MV-4-11 (cell line): ENCODE measurements around the gene EIF2AK2.
"Not testable (repeated sequence)": the region's sequence is repeated elsewhere in the genome, so short reads cannot be mapped to it uniquely, and the experiment has no call there.

Experiments
- DNase-seq: peaks from one replicate; lab custom pipeline; 2025; lab: John Stamatoyannopoulos, UW

EIF2AK2 gene

DNA sequence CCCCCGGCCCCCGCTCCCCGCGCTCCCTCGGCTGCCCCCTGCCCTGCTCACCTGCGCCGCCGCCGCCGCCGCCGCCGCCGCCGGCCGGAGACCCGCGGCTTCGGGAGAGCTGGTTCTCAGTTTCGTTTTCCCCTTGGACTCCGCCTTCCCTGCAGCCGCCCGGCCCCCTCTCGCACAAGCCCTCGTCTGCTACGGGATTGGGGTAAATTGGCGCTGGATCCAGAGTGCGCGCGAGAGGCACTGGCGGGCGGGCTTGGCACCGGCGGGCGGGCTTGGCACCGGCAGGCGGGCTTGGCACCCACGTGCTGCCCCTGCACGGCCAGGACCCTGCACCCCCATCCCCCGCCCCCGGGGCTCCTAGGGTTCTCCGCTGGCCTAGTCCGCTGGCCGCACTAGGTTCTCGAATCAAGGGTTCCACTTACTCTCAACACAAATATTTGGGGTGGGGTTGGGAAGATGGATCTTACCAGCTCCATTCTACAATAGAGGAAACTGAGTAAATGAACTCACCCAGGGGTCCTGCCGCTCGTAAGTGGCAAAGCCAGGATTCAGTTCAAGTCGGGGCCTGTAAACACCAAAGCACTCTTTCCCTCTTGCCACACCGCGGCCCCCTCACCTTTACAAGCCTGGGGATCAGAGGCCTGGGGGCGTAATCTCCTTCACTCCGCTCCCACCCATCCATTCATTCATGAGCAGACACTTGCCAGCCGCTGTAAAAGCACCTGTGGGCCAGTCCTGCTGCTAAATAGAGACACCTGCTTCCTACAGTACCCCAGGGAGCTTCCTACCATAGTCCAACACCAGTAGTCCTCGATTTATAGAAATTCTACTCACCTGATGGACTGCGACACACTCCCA is at the start of gene EIF2AK2:
TSS of gene EIF2AK2 (minus strand) at position 124 of the 858 bp plus-strand sequence. CDS start 9,174 bp downstream, outside the sequence.
- DNase-seq: peak; percentile 64

DNA sequence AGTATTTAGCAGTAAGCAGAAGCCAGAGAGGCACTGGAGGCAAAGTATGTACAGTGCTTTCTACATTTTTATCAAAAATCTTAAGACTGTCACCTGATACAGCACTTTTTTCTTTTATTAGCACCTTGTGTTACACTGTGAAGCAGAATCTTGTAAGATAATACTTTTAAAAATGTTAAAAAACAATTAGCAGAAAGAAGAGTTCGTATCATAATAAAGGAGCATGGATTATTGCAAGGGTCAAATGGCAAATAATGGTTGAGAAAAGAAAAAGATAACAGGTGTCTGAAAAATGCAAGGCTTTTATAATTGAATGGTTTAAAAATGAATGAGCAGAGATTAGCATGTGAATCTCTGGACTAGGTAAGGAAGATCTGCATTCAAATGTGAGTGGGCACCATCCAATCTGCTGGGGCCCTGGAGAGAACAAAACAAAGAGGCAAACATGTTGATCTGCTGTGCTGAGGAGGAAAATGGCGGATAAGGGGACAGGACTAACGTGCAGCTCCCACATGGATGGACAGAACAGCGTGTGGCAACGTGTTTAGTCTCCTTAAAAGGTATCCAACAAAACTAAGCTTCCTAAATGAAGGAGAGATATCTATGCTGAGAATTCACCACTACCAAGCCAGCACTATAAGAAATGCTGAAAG is 49.0 kb upstream of the EIF2AK2 start:
- DNase-seq: no peak

DNA sequence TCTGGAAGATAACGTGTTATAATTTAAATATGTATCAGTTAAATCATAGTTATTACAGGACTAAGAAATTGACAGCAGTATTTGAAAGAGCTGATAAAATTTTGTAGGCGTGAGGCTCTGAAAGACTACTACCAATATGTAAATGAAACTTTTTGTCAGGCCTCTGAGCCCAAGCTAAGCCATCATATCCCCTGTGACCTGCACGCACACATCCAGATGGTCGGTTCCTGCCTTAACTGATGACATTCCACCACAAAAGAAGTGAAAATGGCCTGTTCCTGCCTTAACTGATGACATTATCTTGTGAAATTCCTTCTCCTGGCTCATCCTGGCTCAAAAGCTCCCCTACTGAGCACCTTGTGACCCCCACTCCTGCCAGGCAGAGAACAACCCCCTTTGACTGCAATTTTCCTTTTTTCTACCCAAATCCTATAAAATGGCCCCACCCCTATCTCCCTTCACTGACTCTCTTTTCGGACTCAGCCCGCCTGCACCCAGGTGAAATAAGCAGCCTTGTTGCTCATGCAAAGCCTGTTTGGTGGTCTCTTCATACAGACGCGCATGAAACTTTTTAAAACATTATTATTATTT is 48.4 kb upstream of the EIF2AK2 start:
- not testable (repeated sequence) for DNase-seq

DNA sequence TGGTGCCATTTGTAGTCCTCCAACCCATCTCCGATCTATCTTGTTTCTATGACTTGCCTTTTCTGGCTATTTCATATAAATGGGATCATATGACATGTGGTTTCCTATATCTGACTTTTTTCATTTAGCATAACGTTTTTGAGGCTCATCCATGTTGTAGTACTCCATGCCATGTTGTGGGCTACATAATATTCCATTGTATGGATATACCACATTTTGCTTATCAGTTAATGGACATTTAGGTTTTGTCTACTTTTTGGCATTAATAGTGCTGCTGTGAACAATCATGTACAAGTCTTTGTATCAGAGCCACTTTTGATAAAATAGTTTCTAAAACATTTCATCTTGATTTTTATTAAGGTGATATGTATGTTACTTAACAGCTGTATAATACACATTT is 46.9 kb upstream of the EIF2AK2 start:
- DNase-seq: no peak

DNA sequence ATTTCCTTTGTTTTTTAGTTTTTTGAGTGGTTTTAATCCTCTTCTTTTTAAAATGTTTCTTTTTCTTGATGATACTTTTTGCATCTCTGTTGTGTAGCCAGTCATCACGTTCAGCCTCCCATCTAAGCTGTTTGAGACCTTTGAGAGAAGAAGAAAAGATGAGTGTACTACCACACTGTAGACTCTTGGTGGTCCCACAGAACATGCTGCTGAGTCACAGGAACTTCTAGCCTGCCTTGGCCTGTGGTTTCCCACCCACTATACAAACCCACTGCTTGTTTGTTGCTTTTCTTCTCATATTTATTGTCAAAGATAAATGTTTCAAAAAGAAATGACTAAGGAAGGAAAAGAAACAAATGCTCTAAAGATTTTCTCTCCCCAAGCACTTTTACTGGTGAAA is 45.0 kb upstream of the EIF2AK2 start:
- DNase-seq: peak; percentile 44

DNA sequence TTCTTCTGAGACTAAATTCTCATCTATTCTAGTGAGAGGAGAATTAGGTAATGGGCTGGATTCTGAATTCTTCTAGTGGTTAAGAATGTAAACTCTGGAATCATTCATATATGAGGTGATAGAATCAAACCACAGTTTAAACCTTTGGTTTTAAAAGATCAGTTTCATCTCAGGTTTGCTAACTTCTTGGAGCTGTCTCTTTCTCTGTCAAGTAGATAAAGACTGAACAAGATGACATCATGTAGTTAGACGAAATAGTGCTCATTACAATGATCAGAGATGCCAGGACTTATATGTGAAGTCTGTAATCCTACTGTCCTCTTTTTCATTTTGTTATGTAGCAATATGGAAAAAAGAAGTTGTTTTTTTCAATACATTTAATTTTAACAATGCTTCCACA is 44.4 kb upstream of the EIF2AK2 start:
- no peak for DNase-seq

DNA sequence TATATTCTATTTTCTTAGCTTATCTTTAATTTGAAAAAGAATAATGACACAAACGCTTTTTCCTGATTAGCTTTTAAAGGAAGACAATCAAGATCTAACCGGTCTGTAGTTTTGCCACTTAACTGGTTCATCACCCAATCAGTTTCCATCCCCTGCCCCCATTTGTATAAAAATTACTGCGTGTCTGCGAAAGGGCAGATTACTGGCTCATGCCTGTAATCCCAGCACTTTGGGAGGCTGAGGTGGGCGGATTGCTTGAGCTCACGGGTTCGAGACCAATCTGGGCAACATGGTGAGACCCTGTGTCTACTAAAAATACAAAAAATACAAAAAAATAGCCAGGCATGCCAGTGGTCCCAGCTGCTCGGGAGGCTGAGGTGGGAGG is 41.9 kb upstream of the EIF2AK2 start:
- DNase-seq: no peak

DNA sequence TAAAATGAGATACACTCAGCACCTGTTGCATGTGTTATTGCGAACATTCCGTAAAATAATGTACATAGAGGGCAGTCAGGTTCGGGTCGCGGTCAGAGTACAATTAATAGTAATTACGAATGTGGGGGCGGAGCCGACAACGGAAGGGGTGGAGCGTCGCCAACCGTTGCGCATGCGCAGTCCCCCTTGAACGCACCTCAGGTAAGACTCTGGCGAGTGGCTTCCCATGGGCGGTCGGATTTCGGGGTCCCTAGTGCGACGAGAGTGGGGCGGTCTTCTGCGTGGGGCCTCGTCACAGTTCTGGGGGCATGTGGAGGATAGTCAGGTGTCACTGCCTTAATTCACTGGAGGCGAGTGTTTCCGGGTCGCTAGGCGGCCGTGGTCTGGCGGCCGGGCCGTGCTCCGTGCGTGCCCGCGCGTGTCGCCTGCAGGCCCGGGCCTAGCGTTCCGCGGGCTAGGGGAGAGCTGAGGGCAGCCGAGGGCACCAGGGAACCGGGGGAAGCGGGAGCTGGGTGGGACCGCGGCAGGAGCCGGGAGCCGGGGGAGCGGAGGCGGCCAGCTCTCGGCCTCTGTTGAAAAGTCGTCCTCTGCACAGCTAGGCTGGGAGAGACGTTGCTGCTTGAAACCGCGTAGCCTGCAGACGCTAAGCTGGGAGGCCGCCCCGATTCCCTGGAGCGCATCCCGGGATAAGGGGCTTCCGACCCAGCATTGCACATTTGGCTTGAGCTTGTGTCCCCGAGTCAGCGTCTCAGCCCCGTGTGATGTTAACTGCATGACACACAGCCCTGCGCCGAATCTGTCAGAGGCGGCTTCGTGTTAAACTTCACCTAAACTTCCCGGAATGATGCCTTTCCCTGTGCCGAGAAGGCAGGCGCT is 39.8 kb upstream of the EIF2AK2 start, which contains the start of gene CEBPZOS:
TSS of gene CEBPZOS (plus strand) at position 177 of the 876 bp plus-strand sequence. CDS start 3,209 bp downstream, outside the sequence.
- DNase-seq: peak; percentile 69

DNA sequence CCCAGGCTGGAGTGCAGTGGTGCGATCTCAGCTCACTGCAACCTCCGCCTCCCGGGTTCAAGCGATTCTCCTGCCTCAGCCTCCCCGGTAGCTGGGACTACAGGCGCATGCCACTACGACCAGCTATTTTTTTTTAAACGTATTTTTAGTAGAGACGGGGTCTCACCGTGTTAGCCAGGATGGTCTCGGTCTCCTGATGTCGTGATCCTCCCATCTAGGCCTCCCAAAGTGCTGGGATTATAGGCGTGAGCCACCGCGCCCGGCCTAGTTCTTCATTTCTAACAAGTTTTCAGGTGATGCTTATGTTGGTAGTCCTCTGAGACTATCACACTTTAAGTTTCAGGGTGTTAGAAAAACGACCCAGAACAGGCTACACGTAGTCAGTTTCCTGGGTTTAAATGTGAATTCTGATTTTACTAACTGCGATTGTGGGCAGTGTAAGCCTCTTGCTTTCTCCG is 39.1 kb upstream of the EIF2AK2 start:
- not testable (repeated sequence) for DNase-seq

DNA sequence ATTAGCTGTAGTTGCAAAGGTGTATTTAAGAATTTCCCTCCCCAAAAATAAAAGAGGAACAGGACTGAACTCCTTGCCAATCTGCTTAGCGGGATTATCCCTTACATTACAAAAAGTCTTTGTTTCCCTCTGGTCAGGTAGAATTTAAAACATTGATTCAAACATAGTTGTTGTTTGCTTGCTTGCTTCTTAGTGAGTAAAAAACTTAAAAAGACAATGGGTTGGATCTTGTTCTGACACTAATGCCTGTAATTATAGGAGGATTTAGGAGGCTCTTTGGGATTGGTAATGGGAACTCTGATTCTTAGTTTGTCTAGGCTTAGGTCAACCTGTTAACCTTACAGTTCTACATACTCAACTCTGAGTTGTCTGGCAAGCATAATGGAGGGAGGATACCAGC is 35.8 kb upstream of the EIF2AK2 start:
- no peak for DNase-seq

DNA sequence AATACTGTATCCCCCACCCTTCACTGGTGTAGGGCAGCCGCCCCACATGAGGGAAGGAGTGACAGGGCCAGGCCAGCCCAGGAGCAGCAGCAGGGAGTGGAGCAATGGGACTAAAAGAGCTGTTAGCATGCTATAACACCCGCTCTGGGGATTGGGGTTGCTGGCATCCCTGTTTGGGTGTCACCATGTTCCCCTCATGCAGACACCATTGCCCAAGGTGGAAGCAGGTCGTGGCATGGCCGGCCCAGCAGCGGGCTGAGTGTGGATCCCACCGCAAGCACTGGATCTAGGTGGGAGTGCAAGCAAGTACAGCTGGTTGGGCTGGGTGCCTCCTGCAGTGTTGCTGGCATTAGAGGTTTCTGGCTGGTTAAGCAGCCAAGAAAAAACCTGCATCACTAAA is 35.0 kb upstream of the EIF2AK2 start:
- DNase-seq: no peak

DNA sequence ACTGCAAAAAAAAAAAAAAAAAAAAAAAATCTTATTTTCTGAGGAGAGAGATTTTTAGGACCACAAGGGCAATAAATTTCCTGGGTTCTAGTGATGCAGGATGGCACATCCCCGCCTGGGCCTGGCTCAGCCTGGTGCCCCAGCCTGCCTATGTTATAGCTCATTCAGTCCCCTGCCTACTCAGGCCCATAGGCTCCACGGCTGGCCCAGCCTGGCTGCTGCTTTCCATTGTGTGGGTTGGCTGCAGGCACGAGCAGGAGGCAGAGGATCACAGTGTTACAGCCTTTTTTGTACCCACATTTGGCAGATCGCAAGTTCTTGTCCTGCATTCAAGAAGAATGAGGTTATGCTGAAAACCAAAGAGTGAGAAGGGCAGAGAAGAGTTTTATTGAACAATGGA is 34.5 kb upstream of the EIF2AK2 start:
- no peak for DNase-seq

DNA sequence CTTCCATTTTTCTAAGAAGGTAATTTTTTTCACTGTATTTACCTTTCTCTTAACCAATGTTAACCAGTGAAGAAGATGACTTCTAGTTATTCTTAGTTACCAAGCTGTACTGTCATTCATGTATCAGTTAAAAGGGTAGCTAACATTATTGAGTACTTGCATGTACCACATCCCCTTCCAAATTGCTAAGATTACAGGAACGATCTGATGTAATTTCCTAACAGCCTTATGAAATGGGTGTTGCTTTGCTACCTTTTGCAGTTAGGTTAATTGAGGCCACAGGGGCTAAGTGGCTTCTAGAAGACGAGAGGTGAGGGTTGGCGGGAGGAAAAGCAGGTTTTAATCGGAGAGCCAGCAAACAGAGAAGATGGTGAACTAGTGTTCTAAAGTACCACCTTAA is 33.5 kb upstream of the EIF2AK2 start:
- DNase-seq: peak; percentile 34

DNA sequence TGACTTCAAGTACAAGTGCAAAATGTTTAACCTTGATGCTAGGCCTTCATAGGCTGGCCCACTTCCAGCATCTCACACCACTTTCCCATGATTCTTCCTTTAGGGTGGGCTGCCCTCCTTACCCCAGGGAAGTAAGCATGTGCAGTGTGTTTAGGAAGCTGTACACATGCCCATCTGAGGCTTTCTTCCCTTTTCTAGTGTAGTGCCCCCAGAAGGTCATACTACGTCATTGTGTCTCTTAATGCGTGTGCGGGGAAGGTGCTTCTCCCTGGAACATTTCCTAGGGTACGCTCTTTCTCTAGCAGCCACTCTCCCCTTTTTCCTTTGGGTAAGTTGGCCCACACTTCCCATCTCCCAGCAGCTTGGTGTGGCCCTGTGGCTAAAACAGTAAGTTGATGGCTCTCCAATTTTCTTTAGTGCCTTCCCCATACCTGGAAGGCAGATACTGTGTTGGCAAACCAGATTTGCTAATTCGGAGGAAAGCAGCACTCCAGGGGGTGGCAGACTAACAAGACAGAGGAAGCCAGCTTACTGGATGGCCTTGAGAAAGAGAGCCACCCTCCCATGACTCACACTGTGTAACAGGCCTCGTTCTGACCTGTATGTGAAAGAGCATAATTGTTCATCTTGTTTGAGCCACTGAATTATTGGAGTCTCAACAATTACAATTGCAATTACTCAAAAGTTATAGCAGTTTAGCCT is 32.8 kb upstream of the EIF2AK2 start:
- DNase-seq: peak; percentile 81

DNA sequence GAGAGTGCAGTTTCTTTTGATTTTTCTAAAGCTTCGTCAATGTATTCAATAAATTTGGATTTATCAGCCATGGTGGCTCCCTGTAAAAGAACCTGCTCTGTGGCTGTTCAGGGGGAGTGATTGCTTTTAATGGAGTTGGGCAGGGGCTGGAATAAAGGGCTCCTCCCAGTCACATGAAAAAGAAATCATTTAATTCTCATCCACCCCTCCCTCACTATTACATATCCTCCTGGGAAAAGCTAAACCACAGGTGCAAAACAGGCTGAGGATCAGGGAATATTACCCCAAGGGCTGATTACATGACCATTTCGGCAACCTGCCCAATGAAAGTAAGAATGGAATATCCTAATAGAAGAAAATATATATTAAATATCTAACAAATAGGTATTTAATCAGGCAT is 31.8 kb upstream of the EIF2AK2 start, which contains the start of gene SULT6B1:
TSS of gene SULT6B1 (minus strand) at position 101 of the 400 bp plus-strand sequence. CDS start at position 71, 30 bp downstream.
- no peak for DNase-seq

DNA sequence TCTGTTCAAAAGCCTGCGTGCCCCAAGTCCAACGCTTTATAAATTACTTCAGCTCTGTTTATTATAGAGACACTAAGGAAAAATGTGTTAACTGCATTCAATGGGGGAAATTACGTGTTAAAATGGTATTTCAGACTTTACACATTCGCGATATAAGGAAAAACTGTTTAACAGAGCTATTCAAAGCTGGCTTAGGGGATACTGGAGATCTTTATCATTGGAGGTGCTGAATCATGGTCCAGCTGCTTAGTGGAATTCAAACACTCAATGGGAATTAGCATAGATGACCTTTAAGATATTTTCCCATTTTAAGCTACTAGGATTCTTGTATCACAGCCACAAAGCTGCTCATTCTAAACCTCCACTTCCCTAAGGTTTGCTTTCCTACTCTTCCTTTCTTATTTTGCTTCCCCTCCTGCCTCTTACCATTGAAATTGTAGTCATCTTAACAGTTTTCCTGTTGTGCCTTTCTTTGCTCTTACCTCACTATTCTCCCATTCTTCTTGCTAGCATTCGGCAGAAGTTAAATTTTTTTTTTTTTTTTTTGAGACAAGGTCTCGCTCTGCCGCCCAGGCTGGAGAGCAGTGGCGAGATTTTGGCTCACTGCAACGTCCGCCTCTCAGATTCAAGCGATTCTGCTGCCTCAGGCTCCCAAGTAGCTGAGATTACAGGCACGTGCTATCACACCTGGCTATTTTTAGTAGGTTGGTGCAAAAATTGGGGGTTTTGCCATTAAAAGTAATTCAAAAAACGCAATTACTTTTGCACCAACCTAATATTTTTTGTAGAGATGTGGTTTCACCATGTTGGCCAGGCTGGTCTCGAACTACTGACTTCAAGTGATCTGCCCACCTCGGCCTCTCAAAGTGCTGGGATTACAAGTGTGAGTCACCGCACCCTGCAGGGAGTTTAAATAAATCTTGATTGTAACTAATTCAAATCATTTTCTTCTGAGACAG is 25.2 kb upstream of the EIF2AK2 start:
- no peak for DNase-seq

DNA sequence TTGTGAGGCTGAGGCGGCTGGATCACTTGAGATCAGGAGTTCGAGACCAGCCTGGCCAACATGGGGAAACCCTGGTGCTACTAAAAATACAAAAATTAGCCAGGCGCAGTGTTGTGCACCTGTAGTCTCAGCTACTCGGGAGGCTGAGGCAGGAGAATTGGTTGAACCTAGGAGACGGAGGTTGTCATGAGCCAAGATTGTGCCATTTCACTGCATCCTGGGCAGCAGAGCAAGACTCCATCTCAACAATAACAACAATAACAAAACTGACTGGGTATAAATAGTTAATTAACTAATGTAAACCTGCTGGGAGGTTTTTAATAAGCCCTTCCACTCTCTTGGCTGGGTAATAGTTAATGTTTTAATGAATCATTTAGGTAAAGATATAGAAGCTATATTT is 23.9 kb upstream of the EIF2AK2 start:
- DNase-seq: no peak

DNA sequence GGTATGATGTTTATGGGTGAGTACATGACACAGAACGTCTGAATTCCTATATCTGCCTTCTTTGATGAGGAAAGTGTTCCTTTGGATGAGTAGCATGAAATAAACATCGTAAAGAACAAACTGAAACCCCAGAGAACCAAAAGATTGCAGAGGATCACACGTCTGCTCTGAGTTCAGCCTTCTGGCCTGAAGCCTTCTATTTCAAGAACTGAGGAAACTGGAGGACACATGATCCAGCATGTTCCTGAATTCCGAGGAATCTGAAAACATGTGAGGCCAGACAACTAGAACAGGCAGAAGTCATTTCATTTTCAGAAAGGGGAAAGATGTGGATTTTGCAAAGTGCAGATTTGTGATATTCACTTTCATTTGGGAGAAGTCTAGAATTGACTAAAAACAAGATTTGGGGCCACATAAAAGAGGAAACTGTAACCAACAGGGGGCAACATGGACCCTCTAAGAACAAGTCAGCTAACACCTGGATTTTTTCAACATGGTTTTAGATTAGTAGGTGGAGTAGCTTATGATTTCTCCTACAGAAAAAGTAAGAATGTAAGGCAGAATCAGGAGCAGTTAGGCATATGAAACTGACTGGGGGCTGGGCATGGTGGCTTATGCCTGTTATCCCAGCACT is 23.3 kb upstream of the EIF2AK2 start:
- no peak for DNase-seq

DNA sequence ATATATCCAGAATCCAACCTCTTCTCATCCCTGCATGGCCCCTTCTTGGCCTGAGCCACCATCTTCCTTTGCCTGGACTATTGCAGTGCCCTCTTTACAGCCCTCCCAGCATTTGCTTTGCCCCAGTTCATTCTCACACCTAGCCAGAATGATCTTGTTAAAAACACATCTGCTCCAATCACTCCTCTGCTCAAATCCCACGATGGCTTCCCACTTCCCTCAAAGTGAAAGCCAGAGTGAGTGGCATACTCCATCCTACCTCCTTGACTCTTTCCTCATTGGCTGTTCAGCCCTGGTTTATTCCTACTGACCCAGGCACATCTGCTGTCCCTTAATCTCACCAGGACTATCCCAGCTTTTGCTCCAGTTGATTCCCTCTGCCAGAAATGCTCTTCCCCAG is 17.0 kb upstream of the EIF2AK2 start:
- DNase-seq: no peak

DNA sequence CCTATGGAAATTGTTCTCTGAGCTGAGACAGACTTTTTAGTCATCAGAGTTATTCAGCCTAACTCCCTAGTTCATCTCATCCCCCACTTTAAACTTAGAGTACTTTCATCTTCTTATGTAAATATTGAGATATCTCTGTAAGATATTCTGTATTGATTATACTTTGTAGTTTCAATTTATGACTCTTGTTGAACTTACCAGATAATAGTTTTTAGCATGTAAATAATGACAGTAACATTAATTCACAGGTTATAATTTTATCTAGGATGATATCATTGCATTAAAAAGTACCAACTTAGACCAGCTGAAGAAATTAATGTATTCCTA is 14.8 kb upstream of the EIF2AK2 start:
- no peak for DNase-seq
